Stimulated activated CD8-positive, alpha-beta memory T cell treated with anti-CD3 and anti-CD28 coated beads, Interleukin-2, amount 100 ng/mL, for 1 hour (primary cell): ENCODE data around the gene RELCH.
"Not testable (repeated sequence)": the region's sequence is repeated elsewhere in the genome, so short reads cannot be mapped to it uniquely, and the experiment has no call there.

ENCODE experiments used
- DNase-seq, 2 donors: peaks; one replicate each; pipeline ENCODE4 v3.0.0-alpha.2; 2020; ENCODE audit warnings: low read depth in 2 of 2

Gene RELCH, protein sequence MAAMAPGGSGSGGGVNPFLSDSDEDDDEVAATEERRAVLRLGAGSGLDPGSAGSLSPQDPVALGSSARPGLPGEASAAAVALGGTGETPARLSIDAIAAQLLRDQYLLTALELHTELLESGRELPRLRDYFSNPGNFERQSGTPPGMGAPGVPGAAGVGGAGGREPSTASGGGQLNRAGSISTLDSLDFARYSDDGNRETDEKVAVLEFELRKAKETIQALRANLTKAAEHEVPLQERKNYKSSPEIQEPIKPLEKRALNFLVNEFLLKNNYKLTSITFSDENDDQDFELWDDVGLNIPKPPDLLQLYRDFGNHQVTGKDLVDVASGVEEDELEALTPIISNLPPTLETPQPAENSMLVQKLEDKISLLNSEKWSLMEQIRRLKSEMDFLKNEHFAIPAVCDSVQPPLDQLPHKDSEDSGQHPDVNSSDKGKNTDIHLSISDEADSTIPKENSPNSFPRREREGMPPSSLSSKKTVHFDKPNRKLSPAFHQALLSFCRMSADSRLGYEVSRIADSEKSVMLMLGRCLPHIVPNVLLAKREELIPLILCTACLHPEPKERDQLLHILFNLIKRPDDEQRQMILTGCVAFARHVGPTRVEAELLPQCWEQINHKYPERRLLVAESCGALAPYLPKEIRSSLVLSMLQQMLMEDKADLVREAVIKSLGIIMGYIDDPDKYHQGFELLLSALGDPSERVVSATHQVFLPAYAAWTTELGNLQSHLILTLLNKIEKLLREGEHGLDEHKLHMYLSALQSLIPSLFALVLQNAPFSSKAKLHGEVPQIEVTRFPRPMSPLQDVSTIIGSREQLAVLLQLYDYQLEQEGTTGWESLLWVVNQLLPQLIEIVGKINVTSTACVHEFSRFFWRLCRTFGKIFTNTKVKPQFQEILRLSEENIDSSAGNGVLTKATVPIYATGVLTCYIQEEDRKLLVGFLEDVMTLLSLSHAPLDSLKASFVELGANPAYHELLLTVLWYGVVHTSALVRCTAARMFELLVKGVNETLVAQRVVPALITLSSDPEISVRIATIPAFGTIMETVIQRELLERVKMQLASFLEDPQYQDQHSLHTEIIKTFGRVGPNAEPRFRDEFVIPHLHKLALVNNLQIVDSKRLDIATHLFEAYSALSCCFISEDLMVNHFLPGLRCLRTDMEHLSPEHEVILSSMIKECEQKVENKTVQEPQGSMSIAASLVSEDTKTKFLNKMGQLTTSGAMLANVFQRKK

DNA sequence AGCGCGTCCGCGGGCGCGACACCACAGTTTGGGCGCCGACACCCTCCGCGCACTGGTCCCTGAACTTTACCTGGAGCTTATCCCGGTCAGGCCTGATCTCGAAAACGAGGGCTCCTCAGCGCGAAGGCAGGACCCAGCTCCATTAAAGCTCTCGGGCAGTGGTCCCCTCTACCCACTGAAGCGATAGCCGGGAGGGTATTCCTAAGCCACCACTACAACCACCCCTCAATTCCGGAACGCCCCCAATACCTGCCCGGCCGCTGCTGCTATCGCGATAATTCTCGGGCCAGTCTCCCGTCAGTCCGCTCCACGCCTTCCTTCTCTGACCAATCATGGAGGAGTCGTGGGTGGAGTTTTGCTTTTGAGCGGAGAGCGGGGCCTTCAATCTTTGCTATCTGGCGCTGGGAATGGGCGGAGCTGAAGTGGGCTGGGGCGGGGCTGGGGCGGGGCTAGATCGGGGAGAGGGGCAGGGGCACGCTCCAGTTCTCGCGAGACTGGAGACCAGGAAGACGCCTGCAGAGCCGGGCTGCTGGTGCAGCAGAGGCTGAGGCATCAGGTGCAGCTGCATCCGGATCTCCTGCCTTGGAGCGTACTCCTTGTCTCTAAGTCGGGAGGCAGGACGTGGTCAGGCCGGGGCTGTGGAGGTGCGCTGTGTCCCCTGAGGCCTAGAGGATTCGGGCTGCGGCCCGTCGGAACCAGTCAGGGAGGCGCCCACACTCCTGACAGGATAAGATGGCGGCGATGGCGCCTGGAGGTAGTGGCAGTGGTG lies at the start of gene RELCH, which contains the start of gene PIGN:
RELCH (plus strand) TSS at position 482 of the 769 bp plus-strand sequence; CDS start at position 733, 251 bp downstream.
PIGN (minus strand) TSS at position 283 of the 769 bp plus-strand sequence. CDS start 25,703 bp downstream, outside the sequence.
- peak; percentile 88 to 90 for DNase-seq

GRCh38 chr18:62138461-62139235 lies 48.4 kb upstream of the RELCH start:
- no peak for DNase-seq

DNA sequence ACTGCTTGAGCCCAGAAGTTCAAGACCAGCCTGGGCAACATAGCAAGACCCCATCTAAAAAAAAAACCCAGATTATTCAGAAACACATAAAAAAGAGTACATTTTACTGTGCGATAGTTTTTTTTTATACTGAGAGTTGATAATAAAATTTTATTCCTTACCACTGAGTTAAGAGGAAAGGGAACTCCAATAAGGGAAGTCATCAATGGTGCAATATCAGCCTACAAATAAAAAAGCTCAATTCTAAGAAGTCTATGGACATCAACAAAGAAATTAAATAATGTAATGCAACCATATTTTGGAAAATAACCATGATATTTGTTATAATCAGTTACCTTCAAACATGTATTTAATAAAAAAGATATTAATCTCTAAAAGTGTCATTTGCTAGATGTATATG lies 46.8 kb upstream of the RELCH start:
- no peak for DNase-seq

GRCh38 chr18:62144338-62144737 lies 42.7 kb upstream of the RELCH start:
- no peak for DNase-seq

GRCh38 chr18:62151068-62151771 lies 35.8 kb upstream of the RELCH start:
- DNase-seq = no peak

DNA sequence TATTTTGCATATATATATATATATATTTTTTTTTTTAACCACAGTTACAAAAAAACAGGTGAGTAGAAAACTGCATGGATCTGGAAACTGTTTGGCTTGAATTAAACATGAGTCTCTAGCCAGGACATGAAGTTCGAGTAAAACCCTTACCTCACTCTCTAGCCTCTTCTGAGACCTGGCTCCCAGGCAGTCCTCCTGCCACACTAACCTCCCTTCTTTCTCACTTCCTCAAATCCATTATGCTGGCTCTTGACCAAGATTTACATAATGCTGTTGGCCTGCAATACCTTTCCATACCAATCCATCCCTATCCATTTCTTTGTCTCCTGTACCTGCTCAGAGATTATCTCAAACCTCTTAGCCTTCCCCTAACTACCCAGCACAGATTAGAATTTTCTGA lies 34.2 kb upstream of the RELCH start:
- DNase-seq = no peak

DNA sequence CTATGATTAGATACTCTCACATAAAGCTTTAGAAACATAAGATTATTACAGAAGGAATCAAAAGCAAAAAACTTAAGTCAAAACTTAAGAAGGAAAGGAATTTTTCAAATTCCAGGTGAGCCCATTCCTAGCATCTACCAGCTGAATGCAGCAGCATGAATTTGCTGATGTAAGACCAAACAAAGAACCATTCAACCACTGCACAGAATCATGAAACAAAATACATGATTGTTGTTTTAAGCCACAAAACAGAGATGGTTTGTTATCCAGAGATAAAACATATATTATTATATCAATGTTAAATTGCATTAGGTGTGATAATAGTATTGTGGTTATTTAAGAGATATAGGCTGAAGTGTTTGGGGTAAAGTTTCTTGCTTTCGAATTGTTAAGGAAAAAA lies 29.2 kb upstream of the RELCH start:
- DNase-seq = no peak

GRCh38 chr18:62164310-62164709 lies 22.7 kb upstream of the RELCH start:
- no peak for DNase-seq

DNA sequence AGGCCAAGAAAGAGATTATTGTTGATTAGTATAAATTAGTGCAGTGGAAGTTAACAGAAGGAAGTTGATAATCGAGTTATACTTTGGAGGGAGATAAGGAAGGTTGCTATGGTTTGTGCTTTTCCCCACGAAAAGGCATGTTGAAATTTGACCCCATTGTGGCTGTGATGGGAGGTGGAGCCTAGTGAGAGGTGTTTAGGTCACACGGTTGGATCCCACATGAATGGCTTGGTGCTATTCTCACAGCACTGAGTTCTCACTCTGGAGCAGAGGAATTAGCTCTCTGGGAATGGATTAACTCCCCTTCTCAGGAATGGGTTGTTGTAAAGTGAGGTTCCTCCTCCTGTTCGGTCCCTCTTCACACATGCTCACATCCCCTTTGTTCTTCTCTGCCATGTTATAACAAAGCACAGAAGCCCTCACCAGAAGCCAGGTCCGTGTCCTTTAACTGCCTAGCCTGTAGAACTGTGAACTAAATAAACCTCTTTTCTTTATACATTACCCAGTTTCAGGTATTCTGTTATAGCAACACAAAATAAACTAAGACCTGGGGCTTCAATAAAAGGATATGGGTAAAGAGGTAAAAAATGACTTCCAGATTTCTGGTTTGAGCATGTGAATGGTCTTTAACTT lies 22.1 kb upstream of the RELCH start:
- no peak for DNase-seq

GRCh38 chr18:62165583-62165982 lies 21.5 kb upstream of the RELCH start:
- DNase-seq = no peak

DNA sequence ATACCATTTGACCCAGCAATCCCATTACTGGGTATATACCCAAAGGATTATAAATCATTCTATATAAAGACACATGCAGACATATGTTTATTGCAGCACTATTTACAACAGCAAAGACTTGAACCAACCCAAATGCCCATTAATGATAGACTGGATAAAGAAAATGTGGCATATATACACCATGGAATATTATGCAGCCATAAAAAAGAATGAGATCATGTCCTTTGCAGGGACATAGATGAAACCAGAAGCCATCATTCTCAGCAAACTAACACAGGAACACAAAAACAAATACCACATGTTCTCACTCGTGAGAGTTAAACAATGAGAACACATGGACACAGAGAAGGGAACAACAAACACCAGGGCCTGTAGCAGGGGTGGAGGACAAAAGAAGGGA lies 20.5 kb upstream of the RELCH start:
- DNase-seq = not testable (repeated sequence)

DNA sequence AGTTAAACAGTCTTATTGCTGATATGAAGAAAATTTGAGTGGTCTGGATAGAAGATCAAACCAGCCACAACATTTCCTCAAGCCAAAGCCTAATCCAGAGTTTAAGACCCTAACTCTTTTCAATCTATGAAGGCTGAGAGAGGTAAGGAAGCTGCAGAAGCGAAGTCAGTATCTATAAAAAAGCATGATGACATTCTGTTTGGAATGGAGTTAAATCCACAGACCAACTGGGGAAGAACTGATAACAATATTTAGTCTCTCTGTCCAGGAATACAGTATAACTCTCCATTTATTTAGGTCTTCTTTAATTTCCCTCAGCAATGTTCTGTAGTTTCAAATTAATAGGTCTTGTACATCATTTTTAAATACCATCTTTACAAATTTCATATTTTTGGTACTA lies 16.2 kb upstream of the RELCH start:
- DNase-seq = no peak

DNA sequence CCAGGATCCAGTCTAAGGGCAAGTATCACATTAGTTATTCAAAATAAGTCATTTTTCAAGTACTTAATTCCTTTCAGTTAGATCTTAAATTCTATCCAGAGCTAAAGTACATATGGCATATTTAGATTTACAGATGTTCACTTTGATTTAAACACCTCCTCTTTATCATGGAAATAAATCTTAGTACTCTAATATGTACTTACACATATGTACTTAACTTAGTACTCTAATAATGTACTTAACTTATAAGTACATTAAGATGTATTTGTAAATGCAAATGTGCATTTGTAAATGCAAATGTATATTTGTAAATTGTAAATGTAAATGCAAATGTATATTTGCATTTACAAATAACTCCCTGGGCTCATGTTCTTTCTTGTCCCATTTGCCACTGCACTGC lies 14.8 kb upstream of the RELCH start:
- DNase-seq = no peak

DNA sequence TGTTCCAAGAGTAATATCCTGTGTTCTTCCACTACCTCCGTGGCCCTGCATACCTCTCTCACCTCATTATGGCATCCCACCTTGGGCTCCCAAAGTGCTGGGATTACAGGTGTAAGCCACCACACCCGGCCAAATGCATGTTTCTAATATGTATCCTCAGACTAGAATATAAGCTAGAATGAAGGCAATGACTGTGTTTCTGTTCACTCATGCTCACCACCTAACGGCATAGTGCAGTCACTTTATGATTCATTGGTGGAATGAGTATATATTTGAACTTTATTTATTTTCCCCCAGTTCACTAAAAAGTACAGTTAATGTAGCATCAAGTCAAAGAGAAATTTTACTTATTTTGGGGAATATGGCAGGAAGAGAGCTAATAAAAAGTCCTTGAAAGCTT lies 11.5 kb upstream of the RELCH start:
- no peak for DNase-seq

- no peak for DNase-seq
Measured at GRCh38 chr18:62177271-62177670, 9.8 kb upstream of the RELCH start.

- DNase-seq = no peak
Measured at GRCh38 chr18:62179213-62179612, 7.8 kb upstream of the RELCH start.

GRCh38 chr18:62182220-62182619 lies 4.8 kb upstream of the RELCH start:
- DNase-seq = no peak

- DNase-seq = no peak
Measured at GRCh38 chr18:62183578-62184195, 3.4 kb upstream of the RELCH start.

GRCh38 chr18:62186499-62186773 lies 619 bp upstream of the RELCH start:
- DNase-seq = no peak
